NCI-H748 (cell line): ENCODE data around the gene KAT6B.

ENCODE experiments used
- DNase-seq: peaks from one replicate; lab custom pipeline; 2025; ENCODE audit not compliant: unreplicated experiment; lab: John Stamatoyannopoulos, UW

Gene KAT6B

DNA sequence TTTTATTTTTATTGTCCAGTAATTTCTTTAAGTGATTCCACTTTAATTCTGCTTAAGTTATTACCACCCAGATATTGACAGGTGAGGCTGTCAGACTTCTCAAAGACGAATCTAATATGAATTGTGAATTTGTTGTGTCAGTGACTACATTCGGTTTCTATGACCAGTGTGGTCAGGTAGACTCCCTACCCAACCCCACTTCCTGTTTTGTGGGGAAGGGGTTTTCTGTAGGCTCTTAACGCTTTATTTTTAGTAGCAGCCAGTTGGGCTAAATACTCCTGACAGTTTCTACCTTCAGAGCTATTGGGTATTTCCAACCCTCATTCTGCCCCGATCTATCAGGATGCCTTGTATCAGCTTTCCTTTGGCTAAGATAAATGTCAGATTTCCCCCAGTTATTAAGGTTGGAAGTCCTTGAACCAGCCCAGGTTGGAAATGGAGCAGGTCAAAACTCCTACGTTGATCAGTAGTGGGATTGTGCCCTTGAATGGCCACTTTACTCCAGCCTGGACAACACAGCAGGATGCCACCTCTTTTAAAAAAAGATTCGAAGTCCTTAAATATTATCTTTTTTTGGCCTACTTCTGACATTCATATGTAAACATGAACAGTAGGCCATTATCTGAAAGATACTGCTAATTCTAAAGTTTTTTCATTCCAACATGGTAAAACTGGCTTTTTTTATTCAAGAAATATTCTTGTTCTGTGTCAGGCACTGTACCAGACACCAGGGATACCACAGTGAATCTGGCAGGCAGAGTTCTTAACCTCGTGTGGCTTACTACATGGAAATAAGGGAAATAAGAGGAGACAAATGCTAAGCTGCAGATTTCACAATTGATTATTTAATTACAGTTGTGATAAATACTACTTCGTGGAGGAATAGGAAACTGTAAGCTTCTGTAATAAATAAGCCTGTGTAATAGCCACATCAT, 151.8 kb downstream of the KAT6B start:
- DNase-seq, result no peak

- no peak for DNase-seq
Measured at GRCh38 chr10:74981831-74982633, 155.6 kb downstream of the KAT6B start.

GRCh38 chr10:74982634-74982982, 156.2 kb downstream of the KAT6B start:
- DNase-seq, result no peak

- no peak for DNase-seq
Measured at GRCh38 chr10:74983383-74983782, 157.0 kb downstream of the KAT6B start.

GRCh38 chr10:74987339-74988053, 161.1 kb downstream of the KAT6B start:
- no peak for DNase-seq

DNA sequence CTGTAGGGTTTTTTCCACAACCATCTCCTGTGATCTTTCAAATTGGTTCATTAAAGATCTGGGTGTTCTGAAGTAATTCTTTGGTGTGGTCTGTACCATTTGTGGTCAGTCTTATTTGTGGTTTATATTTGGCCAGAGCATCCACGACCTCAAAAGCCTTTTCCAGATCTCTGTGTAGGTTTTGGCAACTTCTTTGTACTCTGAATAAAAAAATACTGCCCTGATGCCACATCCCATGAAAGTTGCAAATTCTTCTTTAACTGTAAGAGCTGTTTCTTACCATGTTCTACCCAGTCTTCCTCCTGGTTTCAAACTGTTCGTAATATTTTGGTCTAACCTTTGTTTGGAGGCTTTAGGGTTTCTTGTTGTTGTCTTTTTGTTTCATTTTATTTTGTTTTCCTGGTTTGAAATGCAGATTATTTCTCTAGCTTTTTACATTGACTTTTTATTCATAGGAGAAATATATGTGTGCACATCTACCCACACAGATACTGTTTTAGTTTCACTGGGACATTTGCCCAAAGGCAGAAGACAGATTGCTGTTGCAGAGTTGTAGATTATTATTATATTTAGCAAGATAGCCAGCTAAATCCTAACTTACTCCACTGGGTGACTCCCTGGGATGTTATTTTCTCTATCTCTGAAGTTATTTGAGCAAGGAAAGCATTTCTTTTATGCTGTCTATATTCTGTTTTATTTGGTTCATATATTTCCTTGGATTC, 161.8 kb downstream of the KAT6B start:
- DNase-seq, result no peak

GRCh38 chr10:74988832-74989561, 162.6 kb downstream of the KAT6B start:
- peak; percentile 98 for DNase-seq

DNA sequence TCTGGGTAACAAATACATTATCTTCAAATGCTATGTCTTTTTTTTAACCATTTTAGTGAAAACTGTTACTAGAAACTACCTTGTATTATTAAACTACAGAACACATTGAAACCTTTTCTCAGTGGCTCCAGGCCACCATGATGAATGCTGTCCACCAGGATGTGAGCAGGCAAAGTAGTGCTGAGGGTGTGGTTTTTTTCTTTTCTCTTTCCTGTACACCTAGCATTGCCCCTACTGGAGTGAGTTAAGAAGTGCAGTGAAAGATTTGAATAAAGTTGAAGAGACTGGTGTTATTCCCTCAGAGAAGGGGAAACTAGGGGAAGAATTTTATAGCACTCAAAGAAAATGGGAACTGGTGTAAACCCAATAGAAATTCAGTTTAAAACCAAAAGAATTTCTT, 165.0 kb downstream of the KAT6B start:
- DNase-seq, result peak; percentile 24

- DNase-seq, result no peak
Measured at GRCh38 chr10:74992068-74992467, 165.7 kb downstream of the KAT6B start.

DNA sequence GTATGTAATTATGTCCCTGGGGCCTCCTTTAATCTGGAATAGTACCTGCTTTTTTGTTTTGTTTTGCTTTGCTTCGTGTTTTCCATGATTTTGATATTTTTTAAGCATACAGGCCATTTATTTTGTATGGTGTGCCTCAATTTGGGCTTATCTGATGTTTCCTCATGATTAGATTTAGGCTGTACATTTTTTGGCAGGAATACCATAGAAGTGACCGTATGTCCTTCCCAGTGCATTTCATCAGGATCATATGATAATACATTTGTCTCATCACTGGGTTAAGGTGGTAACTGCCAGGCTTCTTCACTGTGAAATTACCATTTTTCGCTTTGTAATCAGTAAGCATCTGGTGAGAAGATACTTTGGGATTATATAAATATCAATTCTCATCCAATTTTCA, 167.2 kb downstream of the KAT6B start:
- DNase-seq, result no peak

GRCh38 chr10:74994854-74995253, 168.5 kb downstream of the KAT6B start:
- peak; percentile 88 for DNase-seq

GRCh38 chr10:74995806-74996205, 169.4 kb downstream of the KAT6B start:
- DNase-seq, result no peak

GRCh38 chr10:74997163-74997562, 170.8 kb downstream of the KAT6B start:
- DNase-seq, result no peak

DNA sequence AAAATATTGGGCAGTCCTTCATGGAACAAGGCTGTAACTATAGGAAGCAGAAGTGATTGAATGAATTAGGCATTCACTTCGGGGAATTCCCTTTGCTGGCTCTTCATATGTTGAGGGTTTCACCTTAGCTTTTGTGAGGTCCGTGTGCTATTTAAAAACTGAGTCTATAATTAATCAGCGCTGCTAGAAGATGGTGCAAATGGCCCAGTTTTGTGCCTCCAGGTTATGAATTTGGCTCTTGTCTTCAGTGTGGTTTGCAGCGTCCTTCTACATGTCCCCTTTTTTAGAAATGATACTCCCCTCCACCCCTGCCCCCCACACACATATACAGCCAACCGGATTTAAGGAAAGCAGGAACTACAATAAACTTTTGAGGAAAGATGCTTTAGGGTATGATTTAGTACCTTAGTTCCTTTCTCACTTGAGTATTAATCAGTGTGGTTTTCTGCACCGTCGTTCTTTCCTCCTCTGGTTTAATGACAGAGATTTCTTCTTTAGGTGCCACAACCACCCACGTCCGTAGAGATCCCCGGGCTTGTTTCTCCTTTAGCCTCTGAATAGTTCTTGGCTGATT, 174.4 kb downstream of the KAT6B start:
- no peak for DNase-seq

GRCh38 chr10:75001715-75002350, 175.4 kb downstream of the KAT6B start:
- no peak for DNase-seq

DNA sequence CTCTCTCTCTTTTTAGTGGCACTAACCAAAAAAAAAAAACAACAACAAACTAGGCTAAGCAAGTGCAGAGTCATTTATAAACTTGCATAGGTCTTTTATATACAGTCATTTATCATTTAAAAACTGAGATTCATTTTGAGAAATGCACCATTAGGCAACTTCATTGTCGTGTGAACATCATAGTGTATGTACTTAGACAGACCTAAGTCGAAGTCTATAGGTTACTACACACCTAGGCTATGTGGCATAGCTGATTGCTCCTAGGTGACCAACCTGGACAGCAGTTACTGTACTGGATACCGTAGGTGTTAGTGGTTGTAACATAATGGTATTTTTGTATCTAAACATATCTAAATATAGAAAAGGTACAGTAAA, 175.9 kb downstream of the KAT6B start:
- no peak for DNase-seq

GRCh38 chr10:75002967-75003594, 176.7 kb downstream of the KAT6B start:
- no peak for DNase-seq

- no peak for DNase-seq
Measured at GRCh38 chr10:75003891-75004290, 177.5 kb downstream of the KAT6B start.

DNA sequence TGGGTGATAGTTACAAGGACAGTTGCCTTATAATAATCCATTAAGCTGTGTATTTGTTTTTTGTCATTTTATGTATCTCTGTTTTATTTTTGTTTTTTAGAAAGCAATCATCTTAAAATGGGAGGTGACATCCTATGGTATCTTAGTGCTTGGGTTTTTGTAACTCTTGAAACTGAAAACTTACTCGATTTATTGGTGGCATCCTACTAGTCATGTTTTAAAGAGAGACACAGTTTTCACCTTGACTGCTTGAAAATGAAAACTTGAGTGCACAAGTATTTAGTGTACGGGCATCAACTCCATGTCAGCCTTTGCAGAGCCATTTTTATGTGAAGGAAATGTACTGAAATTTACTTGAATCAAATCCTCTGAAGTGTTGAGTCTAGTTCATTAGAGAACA, 181.2 kb downstream of the KAT6B start:
- no peak for DNase-seq
